ENCODE data around the gene AHCTF1.

Gene AHCTF1

GRCh38 chr1:246966502-246966901, 34.8 kb upstream of the AHCTF1 start:
- H3K27ac ChIP-seq, result no peak overlapping the region
- TF ChIP-seq ZFX (IDR thresholded peaks at IDR 0.05; ENCODE audit: borderline replicate concordance), result no peak
- no peak for TF ChIP-seq CTCF (IDR thresholded peaks at IDR 0.05)

GRCh38 chr1:246959944-246960693, 28.4 kb upstream of the AHCTF1 start:
- TF ChIP-seq ZFX (IDR thresholded peaks at IDR 0.05; ENCODE audit: borderline replicate concordance) (no peak), CTCF (IDR thresholded peaks at IDR 0.05) (no peak)
- no peak overlapping the region for H3K27ac ChIP-seq

DNA sequence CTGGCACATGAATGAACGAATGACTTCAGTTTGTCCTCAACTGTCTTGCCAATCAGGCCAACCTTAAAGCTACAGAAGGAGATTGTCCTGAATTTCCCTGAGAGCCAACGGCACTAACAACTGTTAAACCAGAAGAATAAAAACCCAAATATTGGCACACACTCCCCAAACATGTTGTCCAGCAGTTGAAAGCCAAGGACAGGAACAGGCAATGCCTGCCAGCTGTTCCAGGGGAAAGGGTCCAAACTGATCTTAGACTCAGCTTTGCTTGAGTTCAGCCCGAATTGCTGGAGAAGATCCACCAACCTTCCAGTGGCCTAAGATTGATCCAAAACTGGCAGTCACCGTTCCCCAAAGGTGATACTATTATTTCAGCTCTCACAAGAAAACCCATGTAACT, 22.4 kb upstream of the AHCTF1 start:
- TF ChIP-seq CTCF (IDR thresholded peaks at IDR 0.05) (no peak), ZFX (IDR thresholded peaks at IDR 0.05; ENCODE audit: borderline replicate concordance) (no peak)

GRCh38 chr1:246951413-246951812, 19.7 kb upstream of the AHCTF1 start:
- no peak overlapping the region for H3K27ac ChIP-seq
- TF ChIP-seq CTCF (IDR thresholded peaks at IDR 0.05), result no peak
- TF ChIP-seq ZFX (IDR thresholded peaks at IDR 0.05; ENCODE audit: borderline replicate concordance), result no peak

More for the DNA sequence above, 22.4 kb upstream of the AHCTF1 start:
- no peak overlapping the region for H3K27ac ChIP-seq

GRCh38 chr1:246949956-246950355, 18.2 kb upstream of the AHCTF1 start:
- H3K27ac ChIP-seq, result no peak overlapping the region
- TF ChIP-seq CTCF (IDR thresholded peaks at IDR 0.05), result no peak
- no peak for TF ChIP-seq ZFX (IDR thresholded peaks at IDR 0.05; ENCODE audit: borderline replicate concordance)

GRCh38 chr1:246947255-246947654, 15.5 kb upstream of the AHCTF1 start:
- H3K27ac ChIP-seq, result no peak overlapping the region
- no peak for TF ChIP-seq ZFX (IDR thresholded peaks at IDR 0.05; ENCODE audit: borderline replicate concordance)
- TF ChIP-seq CTCF (IDR thresholded peaks at IDR 0.05), result no peak

DNA sequence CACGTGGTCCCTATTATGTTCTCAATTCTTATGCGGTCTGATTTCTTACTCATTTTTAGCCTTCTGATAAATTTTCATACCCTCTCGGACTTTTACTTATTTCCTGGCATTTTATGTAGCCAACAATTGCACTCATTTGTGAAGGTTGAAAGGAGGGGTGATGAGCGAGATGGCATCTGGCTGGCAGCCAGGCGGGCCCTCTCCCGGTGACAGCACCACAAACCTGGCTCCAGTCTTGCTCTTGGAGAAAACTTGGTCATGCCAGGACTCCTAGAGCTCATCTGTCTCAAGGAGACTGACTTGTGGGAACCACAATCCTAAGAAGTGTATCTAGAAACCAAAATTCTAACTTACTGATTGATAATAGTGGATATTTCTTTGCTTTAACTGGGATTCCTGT, 14.6 kb upstream of the AHCTF1 start:
- no peak overlapping the region for H3K27ac ChIP-seq
- TF ChIP-seq CTCF (IDR thresholded peaks at IDR 0.05) (no peak), ZFX (IDR thresholded peaks at IDR 0.05; ENCODE audit: borderline replicate concordance) (no peak)

Data from 22Rv1 (cell line).